ENCODE data around the gene ABHD14A.

ABHD14A gene

DNA sequence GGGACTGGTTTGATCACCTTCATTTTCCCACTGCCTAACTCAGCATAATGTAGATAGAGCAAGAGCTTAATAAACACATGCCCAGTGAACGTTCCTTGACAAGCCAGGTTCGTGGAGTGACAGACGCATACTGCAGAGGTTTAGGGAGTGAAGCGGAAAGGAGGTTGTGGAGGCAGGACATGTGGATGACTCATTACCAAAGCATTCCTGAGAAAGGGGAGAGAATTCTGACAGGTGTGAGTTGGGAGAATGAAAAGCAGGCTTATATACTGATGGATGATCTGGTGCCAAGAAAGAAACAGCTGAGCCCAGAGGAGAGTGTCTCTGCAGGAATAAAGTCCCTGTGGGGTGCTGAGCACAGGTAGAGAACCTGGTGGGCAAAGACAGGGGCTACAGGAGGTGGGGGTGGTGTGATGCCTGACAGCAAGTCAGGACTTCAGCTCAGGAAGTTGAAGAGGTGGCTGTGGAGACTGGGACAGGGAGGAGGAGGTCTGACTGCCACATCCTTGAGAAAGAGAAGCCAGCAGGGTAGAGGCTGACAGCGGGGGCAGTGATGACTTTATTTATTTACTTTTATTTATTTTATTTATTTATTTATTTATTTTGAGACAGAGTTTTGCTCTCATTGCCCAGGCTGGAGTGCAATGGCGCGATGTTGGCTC lies 23.2 kb downstream of the ABHD14A start:
- DNase-seq, result no peak

DNA sequence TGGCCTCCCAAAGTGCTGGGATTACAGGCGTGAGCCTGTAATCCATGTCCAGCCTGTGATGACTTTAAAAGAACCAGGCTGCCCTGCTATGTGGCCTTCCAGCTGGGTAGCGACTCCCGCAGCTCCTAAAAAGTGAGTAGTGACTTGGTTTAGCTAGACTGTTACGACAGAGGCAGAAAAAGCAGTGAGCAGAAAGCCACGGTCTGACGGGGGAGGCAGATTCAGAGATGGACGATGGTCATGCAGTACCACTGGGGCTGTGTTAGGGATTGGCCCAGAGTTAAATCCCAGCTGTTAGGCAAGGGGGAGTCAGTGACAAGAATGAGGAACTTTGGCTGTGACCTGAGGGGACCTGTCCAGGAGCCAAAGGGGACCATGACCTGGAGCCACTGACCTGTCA lies 23.9 kb downstream of the ABHD14A start:
- no peak for DNase-seq

DNA sequence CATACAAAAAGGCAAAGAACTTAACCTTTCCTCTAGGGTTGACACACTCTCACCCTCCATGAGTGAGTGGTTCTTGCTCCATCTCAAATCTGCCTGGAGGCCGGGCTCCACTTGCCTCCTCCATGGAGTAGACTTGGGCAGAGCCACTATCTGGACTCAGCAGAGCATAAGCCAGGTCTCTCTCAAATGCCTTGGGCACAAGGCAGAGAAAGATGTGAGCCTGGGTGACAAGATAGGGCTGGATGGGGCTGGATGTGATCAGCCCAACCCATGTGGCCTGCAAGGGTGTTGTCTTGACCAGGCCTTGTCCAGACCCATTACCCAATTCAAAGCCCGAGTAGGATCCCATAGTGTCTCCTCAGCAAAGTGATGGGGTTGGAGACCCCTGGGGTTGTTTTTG lies 25.0 kb downstream of the ABHD14A start:
- DNase-seq, result peak; percentile 92

DNA sequence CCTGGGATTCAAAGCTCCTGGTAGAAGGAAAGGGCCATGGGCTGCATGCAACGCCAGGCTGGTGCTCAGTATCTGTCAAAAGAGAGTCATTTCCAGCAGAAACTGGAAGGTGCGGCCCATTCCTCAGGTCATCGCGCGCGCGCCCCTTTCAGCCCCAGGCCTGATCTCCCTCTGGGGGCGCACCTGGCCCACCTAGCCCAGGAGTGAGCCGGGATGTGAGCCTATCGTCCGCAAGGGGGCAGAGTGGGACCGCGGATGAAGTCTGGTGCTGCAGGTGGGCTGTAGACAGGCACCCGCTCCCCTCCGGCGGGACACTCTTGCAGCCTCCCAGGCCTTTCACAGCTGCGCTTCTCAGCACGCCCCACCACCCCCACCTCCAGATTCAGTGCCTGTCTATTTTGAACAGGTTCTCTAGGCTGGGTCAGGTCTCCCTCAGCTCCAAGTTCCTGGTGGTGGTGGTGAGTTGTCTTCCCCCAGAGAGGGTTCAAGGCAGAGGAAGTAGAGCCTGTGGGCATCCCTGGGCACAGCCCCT lies 26.6 kb downstream of the ABHD14A start:
- DNase-seq, result peak; percentile 80

DNA sequence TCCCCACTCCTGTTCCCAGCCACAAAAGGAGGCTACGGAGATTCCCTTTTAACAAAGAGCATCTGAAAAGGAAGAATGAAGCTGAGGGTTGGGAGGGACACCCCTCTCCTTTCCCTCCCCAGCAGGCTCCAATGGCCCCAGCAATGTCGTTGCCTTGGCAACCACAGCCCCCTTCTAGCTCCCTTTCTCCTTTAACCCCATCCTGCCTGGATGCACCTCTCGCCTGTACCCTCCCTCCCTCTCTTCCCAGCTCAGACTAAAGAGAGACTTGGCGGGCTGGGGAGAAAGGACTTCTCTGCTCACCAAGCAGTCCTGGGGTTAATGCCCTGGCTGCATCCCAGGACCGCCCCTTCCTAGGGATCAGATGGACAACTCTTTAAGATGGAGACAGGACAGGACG lies 27.9 kb downstream of the ABHD14A start:
- no peak for DNase-seq

DNA sequence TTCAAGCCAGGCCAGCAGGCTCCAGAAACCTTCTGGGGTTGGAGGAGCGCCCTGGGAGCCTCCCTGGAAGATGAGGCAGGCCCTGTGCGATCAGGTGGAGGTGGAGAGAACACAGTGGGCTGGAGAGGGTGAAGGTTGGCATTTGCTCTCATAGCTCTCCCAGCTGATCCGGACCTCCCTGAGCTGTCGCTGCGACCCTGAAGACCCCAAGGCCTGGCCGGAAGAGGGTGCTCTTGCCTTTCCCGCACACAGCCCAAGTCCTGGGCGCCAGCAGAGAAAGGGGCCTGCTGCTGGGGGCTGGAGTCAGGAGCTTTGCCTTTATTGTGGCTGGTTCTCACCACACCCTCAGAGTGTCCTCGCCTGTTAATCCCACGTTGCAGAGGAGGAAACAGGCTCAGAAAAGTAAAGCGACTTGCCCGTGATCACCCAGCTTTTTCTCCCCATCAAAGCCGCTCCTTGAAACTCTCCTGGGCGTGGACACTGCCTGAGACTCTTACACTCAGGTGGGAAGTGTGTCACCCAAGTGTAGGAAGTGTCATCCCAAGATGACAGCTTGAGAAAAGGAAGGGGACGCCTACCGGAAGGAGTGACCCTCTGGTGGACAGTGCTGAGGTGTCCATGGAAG lies 29.4 kb downstream of the ABHD14A start:
- no peak for DNase-seq

DNA sequence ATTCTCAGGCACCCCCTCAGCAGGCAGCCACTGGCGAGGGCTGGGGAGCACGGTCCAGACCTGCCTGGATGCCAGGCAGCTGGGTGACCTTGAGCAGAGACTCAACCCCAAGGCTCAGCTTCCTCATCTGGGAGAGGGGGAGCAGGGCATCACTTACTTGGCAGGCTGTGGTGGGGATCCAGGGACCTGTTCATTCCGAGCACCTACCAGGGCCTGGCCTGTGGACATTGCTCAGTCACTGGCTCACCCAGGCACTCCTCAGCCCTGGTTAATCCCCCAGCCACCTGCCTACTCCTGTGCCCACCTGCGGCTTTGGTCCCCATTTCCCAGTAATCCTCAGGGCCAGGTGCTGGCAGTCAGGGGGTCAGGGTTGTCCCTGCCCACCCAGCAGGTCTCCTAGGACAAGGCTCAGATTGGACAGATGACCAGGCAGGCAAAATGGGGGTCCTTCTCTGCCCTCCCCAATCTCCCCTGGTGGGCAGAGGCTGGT lies 30.1 kb downstream of the ABHD14A start:
- no peak for DNase-seq

DNA sequence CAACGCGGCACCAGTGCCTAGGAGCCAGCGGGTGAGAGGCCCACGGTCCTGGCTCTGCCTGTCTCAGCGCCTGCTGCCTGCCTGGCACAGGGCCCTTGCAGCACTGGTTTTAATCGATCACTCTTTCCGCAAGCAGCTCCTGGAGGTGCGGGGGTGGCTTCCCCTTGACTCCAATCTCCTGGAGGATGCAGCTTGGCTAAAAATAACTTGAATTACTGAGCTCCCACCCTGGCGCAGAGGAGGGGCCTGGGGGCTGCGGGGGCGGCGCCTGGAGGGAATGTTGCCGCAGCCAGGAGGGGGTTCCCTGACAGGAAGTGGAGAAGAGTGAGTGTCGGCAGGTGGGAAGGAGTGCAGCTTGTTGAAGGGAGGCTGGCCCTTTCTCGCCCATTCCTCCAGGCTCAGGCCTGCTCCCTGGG lies 30.7 kb downstream of the ABHD14A start:
- DNase-seq, result no peak

DNA sequence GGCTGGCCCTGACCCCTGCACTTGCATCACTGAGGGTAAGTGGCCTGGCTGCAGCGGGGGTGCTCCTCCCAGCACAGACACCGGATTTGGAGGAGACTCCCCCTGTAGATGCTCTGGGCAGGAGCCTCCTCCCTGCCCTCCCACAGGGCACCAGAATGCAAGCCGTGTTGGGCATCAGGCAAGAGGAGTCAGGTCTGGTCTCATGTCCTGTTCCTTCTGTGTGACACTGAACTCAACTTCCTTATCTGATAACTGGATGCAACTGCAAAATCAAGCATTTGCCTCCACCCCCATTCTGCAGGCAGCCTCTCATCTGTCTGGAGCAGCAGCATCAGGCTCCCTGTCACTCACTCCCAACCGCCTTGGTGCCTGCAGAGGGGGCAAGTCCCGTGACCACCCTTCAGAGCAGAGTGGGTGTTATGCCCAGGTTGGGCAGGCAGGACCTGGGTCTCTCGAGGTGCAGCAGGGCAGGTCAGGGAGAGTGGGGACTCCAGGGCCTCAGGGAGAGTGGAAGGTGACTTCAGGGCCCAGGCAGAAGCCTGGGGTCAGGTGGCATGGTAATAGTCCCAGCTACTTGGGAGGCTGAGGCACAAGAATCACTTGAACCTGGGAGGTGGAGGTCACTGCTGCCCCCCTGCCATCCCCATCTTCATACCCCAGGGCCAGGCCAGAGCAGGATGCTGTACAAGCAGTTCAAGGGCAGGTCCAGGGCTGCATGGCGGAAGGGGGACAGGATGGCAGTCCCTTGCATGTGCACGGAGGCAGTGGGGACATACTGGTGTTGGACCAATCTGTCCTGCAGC lies 31.4 kb downstream of the ABHD14A start:
- no peak for DNase-seq

DNA sequence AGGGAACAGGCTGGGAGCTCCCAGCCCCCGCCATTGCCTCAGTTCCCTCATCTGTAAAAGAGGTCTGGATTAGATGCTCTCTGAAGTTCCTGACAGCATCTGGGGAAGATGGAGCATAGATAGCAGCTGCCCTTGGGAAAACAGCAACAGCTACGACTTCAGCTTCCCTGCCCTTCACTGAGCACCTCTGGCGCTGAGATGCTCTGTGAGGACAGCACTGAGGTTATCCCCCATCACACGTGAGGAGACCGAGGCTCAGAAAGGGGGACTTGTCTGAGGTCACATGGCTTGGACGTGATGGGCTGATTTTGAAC lies 31.9 kb downstream of the ABHD14A start:
- DNase-seq, result no peak

DNA sequence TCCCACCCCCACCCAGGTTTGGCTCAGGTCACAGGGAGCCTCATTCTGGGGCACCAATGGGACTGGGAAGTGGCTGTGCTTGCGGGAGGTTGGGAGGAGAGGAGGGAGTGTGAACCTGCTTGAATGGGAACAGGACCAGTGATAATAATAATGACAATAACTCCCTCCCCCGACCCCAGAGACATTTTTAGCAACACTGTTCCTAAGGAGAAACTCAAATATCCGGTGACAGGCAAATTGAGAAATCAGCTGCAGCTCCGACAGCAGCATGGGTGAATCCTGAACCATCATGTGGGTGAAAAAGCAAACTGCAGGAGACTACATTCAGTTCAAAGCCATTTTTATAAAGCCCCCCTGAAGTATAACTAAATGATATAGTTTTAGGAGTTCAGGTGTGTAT lies 32.4 kb downstream of the ABHD14A start:
- DNase-seq, result no peak

DNA sequence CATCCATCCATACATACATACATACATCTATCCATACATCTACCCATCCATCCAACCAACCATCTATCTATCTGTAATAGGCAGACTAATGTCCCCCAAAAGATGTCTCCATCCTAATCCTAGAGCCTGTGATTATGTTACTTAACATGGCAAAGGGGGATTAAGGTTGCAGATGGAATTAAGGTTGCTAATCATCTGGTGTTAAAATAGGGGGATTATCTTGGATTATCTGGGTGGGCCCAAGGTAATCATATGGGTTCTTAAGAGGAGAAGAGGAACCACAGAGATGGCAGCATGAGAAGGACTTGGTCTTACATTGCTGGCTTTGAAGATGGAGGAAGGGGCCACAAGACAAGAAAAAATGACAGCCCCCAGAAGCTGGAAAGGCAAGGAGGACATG lies 35.6 kb downstream of the ABHD14A start:
- DNase-seq, result no peak

DNA sequence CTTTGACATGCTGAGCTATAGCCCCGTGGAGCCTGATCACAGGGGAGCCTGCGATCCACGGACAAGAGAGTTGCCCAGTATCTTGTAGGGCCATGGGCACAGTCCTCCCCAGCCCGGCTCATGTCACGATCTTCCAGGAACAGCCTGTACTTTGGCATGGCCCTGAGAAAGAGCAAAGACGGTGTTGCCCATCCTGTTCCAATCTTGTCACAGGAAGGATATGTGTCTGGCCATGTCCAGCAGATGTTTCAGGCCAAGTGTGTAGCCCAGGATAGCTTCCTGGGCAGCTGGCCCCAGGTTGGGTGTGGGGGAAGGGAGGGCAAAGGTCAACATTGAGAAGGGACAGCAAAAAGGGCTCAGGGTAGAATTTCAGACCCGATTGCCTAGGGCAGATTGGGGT lies 37.8 kb downstream of the ABHD14A start:
- DNase-seq, result no peak

DNA sequence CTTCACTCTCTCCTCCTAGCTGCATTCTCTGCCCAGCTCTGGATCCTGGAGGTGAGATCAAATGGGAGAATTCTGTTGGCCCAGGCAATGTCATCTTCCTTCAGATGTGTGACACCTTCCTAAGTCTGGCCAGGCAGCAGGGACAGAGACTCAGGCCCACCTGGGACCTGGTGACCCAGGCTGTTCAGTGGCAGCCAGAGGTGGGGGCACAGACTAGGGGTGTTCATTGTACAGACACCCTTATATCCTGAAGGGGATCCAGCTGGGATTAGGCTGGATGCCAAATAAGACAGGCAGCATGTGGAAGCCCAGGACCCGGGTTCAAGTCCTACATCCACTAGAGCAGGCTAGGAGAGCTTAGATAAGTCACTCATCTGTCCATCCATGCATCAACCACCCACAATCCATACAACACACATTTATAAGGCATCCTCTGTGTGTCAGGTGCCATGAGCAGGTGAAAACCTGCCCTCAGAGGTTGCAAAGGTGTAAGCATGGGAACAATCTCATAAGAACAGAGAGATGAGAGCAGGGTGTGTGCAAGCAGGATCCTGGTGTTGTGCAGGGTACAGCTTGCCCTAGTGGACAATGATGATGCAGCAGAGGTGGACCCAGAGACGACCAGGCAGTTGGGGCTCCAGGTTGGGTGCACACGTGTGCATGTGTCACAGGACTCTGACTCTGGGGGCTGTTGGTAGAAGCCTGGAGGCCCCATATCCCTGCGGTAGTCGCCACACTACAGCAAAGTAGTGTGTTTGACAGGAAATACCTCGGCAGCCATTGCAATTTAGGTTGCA lies 39.1 kb downstream of the ABHD14A start:
- DNase-seq, result no peak

DNA sequence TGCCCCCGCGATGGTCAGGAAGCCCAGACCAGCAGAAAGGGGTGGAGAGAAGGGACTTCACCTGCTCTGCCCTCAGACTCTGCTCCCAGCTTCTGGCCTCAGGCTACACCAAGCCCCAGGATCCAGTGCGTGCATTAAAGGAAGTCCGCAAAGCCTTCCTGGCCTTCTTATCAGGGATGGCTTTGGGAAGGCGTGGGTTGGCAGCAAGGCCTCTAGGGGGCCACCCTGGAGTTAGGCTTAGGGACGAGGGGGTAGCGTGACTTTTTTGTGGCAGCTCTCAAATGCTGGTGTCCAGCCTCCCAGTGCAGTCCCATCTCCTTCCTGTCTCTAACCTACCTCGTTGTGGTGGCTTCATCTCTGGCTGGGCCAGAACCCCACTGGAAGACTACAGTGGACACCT lies 39.7 kb downstream of the ABHD14A start:
- peak; percentile 29 for DNase-seq

DNA sequence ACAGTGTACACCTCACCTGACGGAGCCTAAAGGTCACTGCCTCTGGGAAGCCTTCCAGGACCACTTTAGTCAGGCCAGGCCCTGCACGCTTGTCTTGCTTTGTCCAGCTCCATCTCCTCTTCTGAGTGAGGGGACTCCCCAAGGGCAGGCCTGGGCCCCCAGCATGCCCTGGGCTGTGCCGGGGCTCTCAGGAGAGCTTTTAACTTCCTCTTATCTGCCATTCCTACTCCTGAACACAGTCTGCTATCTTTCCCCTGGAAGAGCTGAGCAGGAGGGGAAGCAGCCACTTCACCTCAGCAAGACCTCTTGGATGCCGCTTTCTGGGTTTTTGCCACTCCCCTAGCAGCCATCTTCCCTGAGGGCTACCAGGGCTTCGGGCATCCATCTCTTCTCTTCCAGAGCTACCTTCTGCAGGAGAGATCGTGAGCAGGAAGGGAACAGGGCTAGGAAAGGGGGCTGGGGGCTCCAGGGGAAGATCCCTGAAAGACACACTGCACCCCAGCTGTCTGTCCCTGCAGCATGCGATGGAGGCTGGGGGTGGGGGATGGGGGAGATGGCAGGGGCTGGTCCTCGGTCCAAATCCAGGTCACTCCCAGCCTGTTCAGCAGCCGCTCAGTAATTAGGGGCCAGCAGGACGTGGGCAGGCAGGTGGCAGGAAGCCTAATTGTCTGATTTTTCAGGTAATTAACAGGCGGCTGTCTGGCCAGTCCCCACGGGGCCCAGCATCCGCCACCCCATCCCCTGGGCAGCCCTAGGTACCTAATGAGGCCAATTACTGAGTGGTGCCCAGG lies 40.8 kb downstream of the ABHD14A start:
- no peak for DNase-seq

DNA sequence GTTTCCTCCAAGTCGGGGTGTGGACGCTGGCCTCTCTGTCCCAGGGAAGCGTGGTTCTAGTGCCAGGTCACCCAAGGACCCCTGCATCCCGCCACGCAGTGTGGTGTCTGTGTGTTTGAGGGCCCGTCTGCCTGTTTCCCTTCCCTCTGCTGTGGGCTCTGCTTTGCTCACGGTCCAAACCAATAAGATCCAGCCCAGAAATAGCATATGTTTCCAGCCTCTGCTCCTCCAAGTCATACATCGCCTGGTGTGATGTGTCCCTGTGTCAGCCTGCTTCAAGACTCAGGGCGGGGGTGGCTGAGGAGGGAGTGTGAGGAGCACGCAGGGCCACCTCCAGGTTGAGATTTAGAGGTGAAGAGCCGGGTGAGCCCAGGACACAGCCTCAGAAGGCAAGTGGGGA lies 42.7 kb downstream of the ABHD14A start:
- DNase-seq, result no peak

DNA sequence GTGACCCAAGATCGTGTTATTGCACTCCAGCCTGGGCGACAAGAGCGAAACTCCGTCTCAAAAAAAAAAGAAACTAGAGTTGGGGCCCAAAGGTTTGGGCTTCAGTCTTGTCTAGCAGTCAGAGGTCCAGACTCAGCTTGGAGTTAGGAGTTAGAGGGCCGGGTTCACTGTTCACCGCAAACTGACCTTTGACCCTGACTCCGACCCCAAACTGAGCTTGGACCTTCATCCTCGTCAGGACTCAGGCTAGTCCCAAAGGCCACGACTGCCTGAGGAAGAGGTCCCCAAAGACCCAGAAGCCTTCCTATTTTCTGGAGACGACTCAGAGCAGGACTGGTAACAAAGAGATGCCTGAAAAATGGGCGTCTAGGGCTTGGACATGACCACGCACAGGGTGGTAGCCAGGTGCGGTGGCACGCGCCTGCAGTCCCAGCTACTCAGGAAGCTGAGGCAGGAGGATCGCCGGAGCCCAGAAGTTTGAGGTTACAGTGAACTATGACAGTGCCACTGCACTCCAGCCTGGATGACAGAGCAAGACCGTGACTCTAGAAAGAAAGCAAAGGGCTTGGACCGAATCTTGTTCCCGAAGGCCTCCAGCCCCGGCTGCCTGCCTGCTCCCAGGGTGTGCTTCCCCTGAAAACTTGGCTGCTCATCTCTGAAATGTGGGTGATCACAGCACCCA lies 43.6 kb downstream of the ABHD14A start:
- no peak for DNase-seq

DNA sequence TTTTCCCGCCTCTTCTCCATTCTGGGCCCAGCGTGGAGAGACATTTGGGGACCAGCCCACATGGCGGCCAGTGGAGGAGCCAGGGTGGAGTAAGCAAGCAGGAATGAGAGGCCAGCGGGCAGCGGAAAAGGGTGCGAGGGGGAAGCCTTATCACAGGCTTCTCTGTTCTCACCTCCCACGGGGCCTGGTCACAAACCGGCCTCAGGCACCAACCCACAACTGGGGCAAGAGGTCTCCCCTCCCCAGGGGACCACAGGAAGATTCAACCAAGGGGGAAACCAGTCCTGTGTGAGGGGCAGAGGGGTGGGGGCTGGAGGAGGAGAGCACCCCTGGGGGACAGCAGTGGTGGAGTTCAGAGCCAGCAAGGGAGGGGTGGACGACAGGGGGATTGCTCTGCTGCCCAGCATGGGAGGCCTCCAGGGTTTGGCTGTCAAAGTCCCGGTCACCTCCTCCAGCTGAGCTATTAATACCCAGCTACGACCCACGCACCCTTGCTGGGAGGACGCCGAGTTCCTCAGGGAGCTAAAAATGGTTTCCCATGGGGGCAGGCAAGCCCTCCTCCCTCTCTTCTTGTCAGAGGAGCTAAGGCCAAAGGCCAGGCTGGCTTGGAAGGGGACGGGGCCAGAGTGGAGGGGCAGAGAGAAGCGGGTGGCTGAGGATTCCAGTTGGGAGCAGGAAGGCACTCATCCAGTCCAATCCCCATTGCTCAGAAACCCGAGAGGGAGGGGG lies 44.7 kb downstream of the ABHD14A start:
- no peak for DNase-seq

DNA sequence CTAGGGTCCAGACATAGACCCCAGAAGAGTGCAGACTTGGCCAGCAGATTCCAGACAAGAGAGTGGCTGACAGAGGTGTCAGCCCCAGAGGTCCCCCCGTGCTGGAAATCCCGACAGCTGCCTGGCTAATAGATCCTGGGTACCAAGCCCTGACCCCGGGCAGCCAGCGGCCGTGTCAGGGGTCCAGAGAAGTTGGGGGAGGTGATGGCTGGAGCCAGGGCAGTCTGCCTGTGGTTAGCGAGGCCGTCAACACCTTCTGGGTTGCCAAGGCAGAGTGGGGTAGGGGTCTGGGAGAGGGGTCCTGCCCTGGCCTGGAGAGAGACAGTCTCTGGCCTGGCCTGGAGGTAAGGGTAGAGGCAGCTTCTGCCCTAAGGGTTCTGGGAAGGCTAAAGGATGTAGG lies 45.9 kb downstream of the ABHD14A start:
- DNase-seq, result no peak

Measured in hematopoietic multipotent progenitor cell treated with erythropoietin and hydrocortisone succinate and interleukin-3 and kit ligand, for 8 days (in vitro differentiated cells).